Measurements from ENCODE around the gene TTC21A.
A peak's percentile ranks its signal among the peaks of the same experiment; 100 is the strongest.

Gene TTC21A

GRCh38 chr3:39099738-39100499 is 7.6 kb upstream of the TTC21A start:
- TF ChIP-seq CTCF (IDR thresholded peaks at IDR 0.05; ENCODE audit: low read length) (no peak), EZH2phosphoT487 (IDR thresholded peaks at IDR 0.05; ENCODE audit: low read length) (no peak), EZH2 (optimal IDR thresholded peaks at IDR 0.05; ENCODE audit: low read depth, low read length) (no peak)
- Histone ChIP-seq H3K9ac (ENCODE audit: low read length) (no peak overlapping the region), H3K27me3 (replicated peaks; ENCODE audit: insufficient read depth, low read length) (no peaks in the 10 kb centered on the region), H3K27ac (ENCODE audit: low read length) (no peak overlapping the region), H3K36me3 (replicated peaks; ENCODE audit: insufficient read depth, low read length) (no peaks in the 10 kb centered on the region), H3K4me3 (ENCODE audit: low read length) (no peak overlapping the region), H2AFZ (ENCODE audit: low read length) (no peak overlapping the region), H3K9me2 (replicated peaks; ENCODE audit: insufficient read depth, low read length) (no peaks in the 10 kb centered on the region), H4K20me1 (ENCODE audit: insufficient read depth, low read length) (no peaks in the 10 kb centered on the region), H3F3A (ENCODE audit: insufficient read depth, low read length) (no peaks in the 10 kb centered on the region), H3K4me1 (ENCODE audit: low read length) (no peaks in the 10 kb centered on the region), H3K4me2 (ENCODE audit: low read depth, low read length) (no peak overlapping the region), H3K9me3 (replicated peaks; ENCODE audit: insufficient read depth, low read length) (no peaks in the 10 kb centered on the region), H3K79me2 (ENCODE audit: low read length) (peaks cover 28% of the 10 kb centered on the region)
- no peak for DNase-seq

- Histone ChIP-seq H3K27me3 (replicated peaks; ENCODE audit: insufficient read depth, low read length) (no peaks in the 10 kb centered on the region), H3K27ac (ENCODE audit: low read length) (no peak overlapping the region), H2AFZ (ENCODE audit: low read length) (no peak overlapping the region), H3K4me2 (ENCODE audit: low read depth, low read length) (no peak overlapping the region), H3K9me3 (replicated peaks; ENCODE audit: insufficient read depth, low read length) (no peaks in the 10 kb centered on the region), H3K4me1 (ENCODE audit: low read length) (peaks cover 1% of the 10 kb centered on the region; the same call in 1 of the 2 replicates), H3K36me3 (replicated peaks; ENCODE audit: insufficient read depth, low read length) (no peaks in the 10 kb centered on the region), H3K9me2 (replicated peaks; ENCODE audit: insufficient read depth, low read length) (no peaks in the 10 kb centered on the region), H3F3A (ENCODE audit: insufficient read depth, low read length) (no peaks in the 10 kb centered on the region), H3K79me2 (ENCODE audit: low read length) (peaks cover 34% of the 10 kb centered on the region), H3K9ac (ENCODE audit: low read length) (no peak overlapping the region), H4K20me1 (ENCODE audit: insufficient read depth, low read length) (no peaks in the 10 kb centered on the region), H3K4me3 (ENCODE audit: low read length) (no peak overlapping the region)
- no peak for DNase-seq
- no peak for TF ChIP-seq EZH2phosphoT487 (IDR thresholded peaks at IDR 0.05; ENCODE audit: low read length)
- TF ChIP-seq CTCF (IDR thresholded peaks at IDR 0.05; ENCODE audit: low read length), result no peak
- no peak for TF ChIP-seq EZH2 (optimal IDR thresholded peaks at IDR 0.05; ENCODE audit: low read depth, low read length)
Measured at GRCh38 chr3:39100500-39100886, 7.0 kb upstream of the TTC21A start.

- Histone ChIP-seq H3K9me3 (replicated peaks; ENCODE audit: insufficient read depth, low read length) (no peaks in the 10 kb centered on the region), H3K4me3 (ENCODE audit: low read length) (no peak overlapping the region), H3K4me1 (ENCODE audit: low read length) (peaks cover 8% of the 10 kb centered on the region), H3K9ac (ENCODE audit: low read length) (no peak overlapping the region), H3K27me3 (replicated peaks; ENCODE audit: insufficient read depth, low read length) (no peaks in the 10 kb centered on the region), H2AFZ (ENCODE audit: low read length) (no peak overlapping the region), H3K9me2 (replicated peaks; ENCODE audit: insufficient read depth, low read length) (no peaks in the 10 kb centered on the region), H3K36me3 (replicated peaks; ENCODE audit: insufficient read depth, low read length) (no peaks in the 10 kb centered on the region), H3K27ac (ENCODE audit: low read length) (no peak overlapping the region), H3F3A (ENCODE audit: insufficient read depth, low read length) (no peaks in the 10 kb centered on the region), H3K4me2 (ENCODE audit: low read depth, low read length) (no peak overlapping the region), H4K20me1 (ENCODE audit: insufficient read depth, low read length) (no peaks in the 10 kb centered on the region), H3K79me2 (ENCODE audit: low read length) (peaks cover 40% of the 10 kb centered on the region)
- TF ChIP-seq EZH2 (optimal IDR thresholded peaks at IDR 0.05; ENCODE audit: low read depth, low read length) (no peak), CTCF (IDR thresholded peaks at IDR 0.05; ENCODE audit: low read length) (peak; percentile 80), EZH2phosphoT487 (IDR thresholded peaks at IDR 0.05; ENCODE audit: low read length) (no peak)
- DNase-seq, result peak; percentile 55
Measured at GRCh38 chr3:39101022-39101689, 6.3 kb upstream of the TTC21A start.
